Right kidney (tissue), 1 donor: Measurements from ENCODE around the gene DCTN3.

Experiments used
- DNase-seq: peaks from one replicate; pipeline ENCODE4 v3.0.0-alpha.2; 2016

The DCTN3 gene

GRCh38 chr9:34591248-34591916 is 28.9 kb downstream of the DCTN3 start:
- peak; percentile 86 for DNase-seq

GRCh38 chr9:34590381-34591247 is 29.7 kb downstream of the DCTN3 start:
- peak; percentile 63 for DNase-seq

- peak; percentile 77 for DNase-seq
These were observed 30.5 kb downstream of the DCTN3 start, which contains the start of gene CNTFR for GRCh38 chr9:34589636-34590380. Gene CNTFR (minus strand): TSS chr9:34589724. CDS start chr9:34568981, 20,743 bp downstream.

GRCh38 chr9:34588671-34589635 is 31.3 kb downstream of the DCTN3 start:
- DNase-seq = peak; percentile 70

GRCh38 chr9:34587271-34587670 is 33.0 kb downstream of the DCTN3 start:
- no peak for DNase-seq

GRCh38 chr9:34585946-34586669 is 34.2 kb downstream of the DCTN3 start:
- no peak for DNase-seq

- no peak for DNase-seq
These were observed 35.3 kb downstream of the DCTN3 start for GRCh38 chr9:34584970-34585369.

GRCh38 chr9:34582787-34583186 is 37.5 kb downstream of the DCTN3 start:
- DNase-seq = no peak

GRCh38 chr9:34581318-34581717 is 39.0 kb downstream of the DCTN3 start:
- no peak for DNase-seq

GRCh38 chr9:34580358-34580757 is 39.9 kb downstream of the DCTN3 start:
- DNase-seq = no peak

- no peak for DNase-seq
These were observed 40.5 kb downstream of the DCTN3 start for GRCh38 chr9:34579808-34580163.

- DNase-seq = no peak
These were observed 41.0 kb downstream of the DCTN3 start for GRCh38 chr9:34579104-34579807.

- peak; percentile 80 for DNase-seq
These were observed 41.8 kb downstream of the DCTN3 start for GRCh38 chr9:34578241-34579103.

GRCh38 chr9:34577400-34578240 is 42.7 kb downstream of the DCTN3 start:
- DNase-seq = peak; percentile 80

GRCh38 chr9:34576597-34577399 is 43.5 kb downstream of the DCTN3 start:
- DNase-seq = peak; percentile 56

- DNase-seq = no peak
These were observed 44.3 kb downstream of the DCTN3 start for GRCh38 chr9:34575862-34576596.

GRCh38 chr9:34575241-34575640 is 45.1 kb downstream of the DCTN3 start:
- DNase-seq = no peak
